A549 (cell line): ENCODE measurements around the gene SPIRE1.

Experiments used
- CEBPB ChIP-seq, 2 experiments: fragments of >200 bp in 1 of 2; sonication (Bioruptor Twin) in 1 of 2; formaldehyde crosslinking in 1 of 2; IDR thresholded peaks; 2 replicates each; pipeline ENCODE4 v1.6.1; 2012 to 2016
- EP300 ChIP-seq, 2 experiments: fragments of >200 bp; sonication (Bioruptor Twin); formaldehyde crosslinking; IDR thresholded peaks; 2 replicates in 1 of 2; 3 replicates in 1 of 2; pipeline ENCODE4 v1.6.1; 2016 to 2017
- ESRRA ChIP-seq: fragments of 150-350 bp; IDR thresholded peaks from 2 replicates; pipeline ENCODE4 v1.6.1; 2014; ENCODE audit warnings: mild to moderate bottlenecking, low read length, borderline replicate concordance
- HOXB5 ChIP-seq: fragments of 250-450 bp; sonication (Bioruptor Pico); IDR thresholded peaks from 2 replicates; pipeline ENCODE4 v1.5.0; 2020; ENCODE audit warnings: mild to moderate bottlenecking, moderate library complexity
- POLR2A ChIP-seq: IDR thresholded peaks from 2 replicates; pipeline ENCODE4 v1.6.1; 2012; ENCODE audit warnings: mild to moderate bottlenecking, low read length
- POLR2AphosphoS2 ChIP-seq: conservative IDR thresholded peaks from 2 replicates; pipeline ENCODE4 v1.6.1; 2012; ENCODE audit warnings: low read length, improper control_type of control experiment, inconsistent platforms
- REST ChIP-seq: fragments of 200-600 bp; sonication (generic); IDR thresholded peaks from 2 replicates; pipeline ENCODE4 v1.6.1; 2016; ENCODE audit warnings: antibody characterized with exemption, mild to moderate bottlenecking, moderate library complexity
- RFX5 ChIP-seq: fragments of 450-650 bp; IDR thresholded peaks from 2 replicates; pipeline ENCODE4 v1.7.1; 2014; ENCODE audit warnings: antibody characterized with exemption, mild to moderate bottlenecking, moderate library complexity
- USF2 ChIP-seq: fragments of 450-650 bp; IDR thresholded peaks from 2 replicates; pipeline ENCODE4 v1.6.1; 2014; ENCODE audit warnings: antibody characterized with exemption
- TF ChIP-seq, protein P1 (sequence below): fragments of >200 bp; sonication (Bioruptor Twin); formaldehyde crosslinking; IDR thresholded peaks from 3 replicates; pipeline ENCODE4 v1.5.1; 2016
- TF ChIP-seq, protein P2 (sequence below): IDR thresholded peaks from 2 replicates; pipeline ENCODE4 v1.6.1; 2012

- TF ChIP-seq, protein P1, sequence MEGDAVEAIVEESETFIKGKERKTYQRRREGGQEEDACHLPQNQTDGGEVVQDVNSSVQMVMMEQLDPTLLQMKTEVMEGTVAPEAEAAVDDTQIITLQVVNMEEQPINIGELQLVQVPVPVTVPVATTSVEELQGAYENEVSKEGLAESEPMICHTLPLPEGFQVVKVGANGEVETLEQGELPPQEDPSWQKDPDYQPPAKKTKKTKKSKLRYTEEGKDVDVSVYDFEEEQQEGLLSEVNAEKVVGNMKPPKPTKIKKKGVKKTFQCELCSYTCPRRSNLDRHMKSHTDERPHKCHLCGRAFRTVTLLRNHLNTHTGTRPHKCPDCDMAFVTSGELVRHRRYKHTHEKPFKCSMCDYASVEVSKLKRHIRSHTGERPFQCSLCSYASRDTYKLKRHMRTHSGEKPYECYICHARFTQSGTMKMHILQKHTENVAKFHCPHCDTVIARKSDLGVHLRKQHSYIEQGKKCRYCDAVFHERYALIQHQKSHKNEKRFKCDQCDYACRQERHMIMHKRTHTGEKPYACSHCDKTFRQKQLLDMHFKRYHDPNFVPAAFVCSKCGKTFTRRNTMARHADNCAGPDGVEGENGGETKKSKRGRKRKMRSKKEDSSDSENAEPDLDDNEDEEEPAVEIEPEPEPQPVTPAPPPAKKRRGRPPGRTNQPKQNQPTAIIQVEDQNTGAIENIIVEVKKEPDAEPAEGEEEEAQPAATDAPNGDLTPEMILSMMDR = no peak
- TF ChIP-seq RFX5 = no peak
- TF ChIP-seq, protein P2, sequence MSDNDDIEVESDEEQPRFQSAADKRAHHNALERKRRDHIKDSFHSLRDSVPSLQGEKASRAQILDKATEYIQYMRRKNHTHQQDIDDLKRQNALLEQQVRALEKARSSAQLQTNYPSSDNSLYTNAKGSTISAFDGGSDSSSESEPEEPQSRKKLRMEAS = no peak
- TF ChIP-seq POLR2A = no peak
- TF ChIP-seq HOXB5 (CRISPR knock-in tag) = no peak
- no peak for TF ChIP-seq REST
- TF ChIP-seq ESRRA = no peak
- TF ChIP-seq USF2 = no peak
- no peak for TF ChIP-seq EP300 (IDR thresholded peaks at IDR 0.05)
- TF ChIP-seq POLR2AphosphoS2 = no peak
- no peak for TF ChIP-seq CEBPB (IDR thresholded peaks at IDR 0.05)
Measured at GRCh38 chr18:12532661-12533060, 125.2 kb downstream of the SPIRE1 start.
